Measurements from ENCODE around the gene KIF25.

The KIF25 gene

GRCh38 chr6:168037242-168037641 is 39.8 kb downstream of the KIF25 start:
- no peak for DNase-seq (ENCODE audit: low read depth)

DNA sequence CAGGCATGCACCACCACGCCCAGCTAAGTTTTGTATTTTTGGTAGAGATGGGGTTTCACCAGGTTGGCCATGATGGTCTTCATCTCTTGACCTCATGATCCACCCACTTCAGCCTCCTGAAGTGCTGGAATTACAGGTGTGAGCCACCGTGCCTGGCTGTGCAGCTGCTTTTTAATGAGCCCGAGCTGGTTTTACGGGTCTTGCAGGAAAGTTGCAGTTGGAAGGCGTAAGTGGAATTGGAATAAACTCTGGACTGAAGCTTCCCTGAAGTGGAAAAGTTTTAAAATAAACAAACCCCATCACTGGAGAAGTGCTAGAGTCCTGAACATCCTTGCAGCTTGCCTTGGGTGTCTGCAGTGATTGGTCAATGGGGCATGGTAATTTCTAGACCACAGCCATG is 40.4 kb downstream of the KIF25 start:
- DNase-seq (ENCODE audit: low read depth) = no peak

DNA sequence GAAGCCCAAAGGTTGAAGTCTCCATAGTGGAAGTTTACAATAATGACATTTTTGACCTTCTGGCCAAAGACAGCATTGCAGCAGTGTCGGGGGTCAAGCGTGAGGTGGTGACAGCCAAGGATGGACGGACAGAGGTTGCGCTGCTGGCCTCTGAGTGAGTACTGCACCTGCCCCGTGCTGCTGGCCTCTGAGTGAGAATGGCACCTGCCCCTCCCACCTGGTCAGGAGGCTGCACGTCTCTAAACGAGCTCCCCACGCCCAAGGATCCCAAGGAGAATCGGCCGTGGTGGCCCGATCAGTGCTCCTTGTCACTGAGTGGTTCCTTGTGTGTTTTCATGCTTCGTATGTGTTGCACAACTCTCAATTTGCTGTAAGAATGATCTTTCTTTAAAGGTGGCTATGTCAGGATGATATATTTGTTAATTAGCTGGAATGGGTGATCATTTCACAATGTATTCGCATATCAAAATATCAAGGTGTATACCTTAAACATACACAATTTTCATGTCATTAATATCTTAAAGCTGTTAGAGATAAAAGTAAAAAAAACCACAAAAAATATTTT is 41.2 kb downstream of the KIF25 start:
- DNase-seq (ENCODE audit: low read depth) = no peak

DNA sequence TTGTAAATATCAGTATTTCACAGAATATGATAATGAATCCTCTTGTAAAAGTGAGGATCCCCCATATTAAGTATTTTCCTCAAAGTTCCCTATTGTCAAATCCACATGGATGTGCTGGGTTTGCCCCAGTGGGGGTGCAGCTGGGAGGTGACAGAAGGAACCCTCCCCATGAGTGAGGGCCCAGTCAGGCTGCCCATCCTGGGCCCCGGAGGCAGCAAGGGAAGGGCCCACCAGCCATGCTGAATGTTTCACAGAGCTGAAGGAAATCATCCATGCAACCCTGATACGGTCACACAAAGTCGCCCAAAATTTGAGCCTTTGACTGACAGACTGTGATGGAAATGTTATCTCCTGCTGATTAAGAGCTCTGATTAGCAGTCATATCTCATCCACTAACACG is 41.8 kb downstream of the KIF25 start:
- no peak for DNase-seq (ENCODE audit: low read depth)

GRCh38 chr6:168039849-168040248 is 42.4 kb downstream of the KIF25 start:
- no peak for DNase-seq (ENCODE audit: low read depth)

DNA sequence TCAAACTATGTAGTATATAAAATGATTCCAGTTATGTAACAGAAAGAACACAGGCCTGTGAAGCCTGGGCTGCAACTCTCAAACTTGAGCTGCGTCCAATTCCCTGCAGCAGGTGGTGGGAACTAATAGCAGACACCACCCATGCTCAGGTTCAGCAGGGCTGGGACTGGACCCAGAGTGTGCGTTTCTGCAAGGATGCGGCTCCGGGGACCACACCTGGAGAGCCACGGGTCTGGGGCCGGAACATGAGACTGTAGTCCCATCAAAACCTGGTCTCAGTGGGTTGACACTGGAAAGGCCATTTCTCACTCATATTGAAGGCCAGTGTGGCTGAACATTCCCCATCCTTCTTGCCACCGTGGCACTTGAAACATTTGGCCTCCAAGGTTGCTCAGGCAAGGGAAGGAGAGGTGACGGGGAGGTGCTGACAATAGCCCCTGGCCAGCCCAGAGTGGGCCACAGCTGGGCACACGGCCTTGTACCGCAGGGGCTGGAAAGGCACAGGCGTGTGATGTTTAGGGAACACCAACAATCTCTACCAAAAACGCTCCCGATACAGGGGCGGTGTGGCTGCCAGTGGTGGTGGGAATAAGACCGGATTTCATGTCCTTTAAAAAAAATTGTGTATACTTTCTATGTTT is 43.5 kb downstream of the KIF25 start:
- DNase-seq (ENCODE audit: low read depth) = no peak

- DNase-seq (ENCODE audit: low read depth) = no peak
Measured at GRCh38 chr6:168041928-168042327, 44.5 kb downstream of the KIF25 start.

DNA sequence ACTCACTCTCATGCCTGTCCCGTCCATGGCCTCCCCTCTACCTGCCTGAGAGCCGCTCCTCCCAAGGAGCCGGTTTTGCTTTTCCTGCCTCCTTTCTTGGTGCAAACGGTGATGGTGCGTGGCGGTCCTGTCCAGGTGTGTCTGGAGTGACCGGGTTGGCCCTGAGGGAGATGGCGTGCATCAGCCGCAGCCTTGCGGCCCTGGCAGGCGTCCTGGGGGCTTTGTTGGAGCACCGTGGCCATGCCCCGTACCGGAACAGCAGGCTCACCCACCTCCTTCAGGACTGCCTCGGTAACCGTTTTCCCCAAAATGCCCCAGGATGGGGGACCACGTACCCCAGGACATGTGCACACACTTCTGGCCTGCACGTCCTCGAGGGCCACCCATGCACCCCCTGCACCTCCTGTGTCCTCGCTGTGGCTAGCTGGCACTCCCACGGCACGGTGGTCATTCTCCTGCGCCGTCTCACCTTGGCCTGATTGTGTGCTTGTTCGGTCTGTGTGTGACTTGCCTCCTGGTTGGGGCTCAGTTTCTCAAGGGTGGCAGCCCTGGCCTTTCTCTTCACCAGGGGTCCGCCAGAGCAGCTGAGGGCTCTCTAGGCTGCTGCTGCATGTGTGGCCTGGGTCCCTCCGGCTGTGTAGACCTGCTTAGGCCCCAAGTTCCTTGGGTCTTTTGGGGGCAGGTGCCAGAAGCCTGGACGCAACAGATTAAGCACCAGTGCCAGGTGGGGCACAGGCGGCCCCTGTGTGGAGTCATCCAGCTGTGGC is 45.1 kb downstream of the KIF25 start:
- DNase-seq (ENCODE audit: low read depth) = no peak

GRCh38 chr6:168043193-168043847 is 45.8 kb downstream of the KIF25 start:
- DNase-seq (ENCODE audit: low read depth) = no peak

DNA sequence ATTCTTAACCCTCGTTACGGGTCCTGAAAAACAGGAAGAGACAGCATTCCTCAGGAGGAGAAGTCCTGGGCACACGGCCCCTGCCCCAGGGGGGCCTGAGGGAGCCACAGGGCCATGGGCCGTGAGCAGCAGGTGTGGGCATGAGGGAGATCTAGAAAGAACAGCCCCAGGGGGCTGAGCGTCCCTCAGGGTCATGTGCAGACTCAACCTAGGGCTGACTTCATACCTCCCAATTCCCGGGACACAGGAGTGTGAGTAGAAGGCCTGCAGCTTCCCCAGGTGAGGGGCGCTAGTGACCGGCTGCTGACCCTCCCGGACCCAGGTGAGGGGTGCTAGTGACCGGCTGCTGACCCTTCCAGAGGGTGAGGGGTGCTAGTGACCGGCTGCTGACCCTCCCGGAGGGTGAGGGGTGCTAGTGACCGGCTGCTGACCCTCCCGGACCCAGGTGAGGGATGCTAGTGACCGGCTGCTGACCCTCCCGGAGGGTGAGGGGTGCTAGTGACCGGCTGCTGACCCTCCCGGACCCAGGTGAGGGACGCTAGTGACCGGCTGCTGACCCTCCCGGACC is 46.5 kb downstream of the KIF25 start:
- DNase-seq (ENCODE audit: low read depth) = no peak

DNA sequence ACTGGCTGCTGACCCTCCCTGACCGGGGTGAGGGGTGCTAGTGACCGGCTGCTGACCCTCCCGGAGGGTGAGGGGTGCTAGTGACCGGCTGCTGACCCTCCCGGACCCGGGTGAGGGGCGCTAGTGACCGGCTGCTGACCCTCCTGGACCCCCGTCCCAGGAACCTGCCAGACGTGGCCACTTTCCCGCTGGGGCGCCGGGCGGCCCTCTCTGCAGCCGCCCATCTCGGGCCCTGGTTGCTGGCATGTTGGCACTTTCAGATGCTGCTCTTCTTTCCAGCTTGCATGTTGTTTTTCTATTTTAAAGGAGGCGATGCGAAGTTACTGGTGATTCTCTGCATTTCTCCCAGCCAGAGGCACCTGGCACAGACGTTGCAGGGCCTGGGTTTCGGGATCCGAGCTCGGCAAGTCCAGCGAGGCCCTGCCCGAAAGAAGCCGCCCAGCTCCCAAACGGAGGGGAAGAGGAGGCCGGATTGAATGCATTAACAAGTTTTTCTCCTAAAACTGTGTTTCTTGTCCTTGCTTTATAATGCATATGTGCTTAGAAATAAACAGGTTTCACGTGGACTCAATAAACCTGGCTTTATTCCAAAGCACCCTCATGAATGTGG is 47.2 kb downstream of the KIF25 start:
- DNase-seq (ENCODE audit: low read depth) = no peak

- DNase-seq (ENCODE audit: low read depth) = no peak
Measured at GRCh38 chr6:168045141-168045691, 47.7 kb downstream of the KIF25 start.

DNA sequence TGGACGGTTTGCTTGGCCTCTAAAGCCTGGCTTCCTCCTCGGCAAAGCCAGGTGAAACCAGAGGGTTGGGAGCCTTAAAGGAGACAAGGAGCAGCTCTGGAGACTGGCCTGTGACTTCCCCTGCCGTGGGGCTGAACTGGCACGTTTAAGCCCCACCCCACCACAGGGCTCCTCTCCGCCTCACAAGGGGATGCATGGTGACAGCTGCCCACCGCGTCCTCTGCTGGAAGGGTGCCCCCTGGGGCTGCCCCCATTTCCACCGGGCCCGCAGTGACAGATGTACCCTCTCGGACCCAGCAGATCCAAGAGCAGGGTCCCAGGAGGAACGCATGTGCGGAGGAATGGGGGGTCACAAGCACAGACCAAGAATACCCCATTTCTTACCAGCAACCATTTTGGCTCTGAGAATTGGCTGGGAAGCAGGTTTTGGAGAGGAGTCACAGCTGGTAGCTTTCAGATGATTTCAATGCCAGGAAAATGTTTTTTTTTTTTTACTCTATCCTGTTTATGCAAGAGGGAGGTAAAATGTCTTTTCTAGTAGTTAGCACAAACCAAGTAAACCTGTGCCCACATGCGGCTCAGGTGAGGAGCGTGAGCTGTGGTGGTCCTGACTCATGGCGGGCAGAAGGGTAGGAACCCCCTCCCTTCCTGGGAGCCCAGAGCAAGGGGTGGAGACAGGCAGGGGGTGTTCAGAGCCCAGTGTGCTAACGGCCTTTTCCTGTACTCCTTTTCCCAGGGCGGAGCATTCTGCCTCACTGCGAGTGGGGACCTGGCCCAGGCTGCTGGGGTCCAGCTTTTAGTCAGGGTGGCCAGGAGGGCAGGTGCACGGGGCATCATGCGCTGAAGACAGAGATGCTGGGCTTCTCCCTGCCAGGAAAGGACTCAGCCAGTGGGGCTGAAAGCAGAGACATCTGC is 48.5 kb downstream of the KIF25 start:
- no peak for DNase-seq (ENCODE audit: low read depth)

DNA sequence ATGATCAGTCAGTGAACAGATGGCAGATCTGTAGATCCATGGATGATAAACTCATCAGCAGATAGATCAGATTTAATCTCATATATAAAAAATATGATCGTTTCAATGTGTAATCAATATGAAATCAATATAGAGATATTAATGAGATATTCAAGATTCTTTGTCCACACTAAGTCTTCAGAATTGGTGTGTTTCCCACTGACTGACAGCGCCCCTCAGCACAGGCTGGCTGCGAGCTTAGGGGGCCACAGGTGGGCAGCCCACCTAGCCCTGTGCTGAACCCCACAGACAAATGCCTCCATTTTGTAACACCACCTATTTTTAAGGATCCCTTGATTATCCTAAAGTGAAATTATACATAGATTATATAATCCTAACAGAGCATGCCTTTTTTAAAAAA is 49.2 kb downstream of the KIF25 start:
- DNase-seq (ENCODE audit: low read depth) = no peak

- DNase-seq (ENCODE audit: low read depth) = no peak
Measured at GRCh38 chr6:168047841-168048723, 50.6 kb downstream of the KIF25 start.

GRCh38 chr6:168048724-168049025 is 51.2 kb downstream of the KIF25 start:
- no peak for DNase-seq (ENCODE audit: low read depth)

GRCh38 chr6:168049277-168049676 is 51.8 kb downstream of the KIF25 start:
- no peak for DNase-seq (ENCODE audit: low read depth)

- no peak for DNase-seq (ENCODE audit: low read depth)
Measured at GRCh38 chr6:168049706-168050224, 52.3 kb downstream of the KIF25 start.

DNA sequence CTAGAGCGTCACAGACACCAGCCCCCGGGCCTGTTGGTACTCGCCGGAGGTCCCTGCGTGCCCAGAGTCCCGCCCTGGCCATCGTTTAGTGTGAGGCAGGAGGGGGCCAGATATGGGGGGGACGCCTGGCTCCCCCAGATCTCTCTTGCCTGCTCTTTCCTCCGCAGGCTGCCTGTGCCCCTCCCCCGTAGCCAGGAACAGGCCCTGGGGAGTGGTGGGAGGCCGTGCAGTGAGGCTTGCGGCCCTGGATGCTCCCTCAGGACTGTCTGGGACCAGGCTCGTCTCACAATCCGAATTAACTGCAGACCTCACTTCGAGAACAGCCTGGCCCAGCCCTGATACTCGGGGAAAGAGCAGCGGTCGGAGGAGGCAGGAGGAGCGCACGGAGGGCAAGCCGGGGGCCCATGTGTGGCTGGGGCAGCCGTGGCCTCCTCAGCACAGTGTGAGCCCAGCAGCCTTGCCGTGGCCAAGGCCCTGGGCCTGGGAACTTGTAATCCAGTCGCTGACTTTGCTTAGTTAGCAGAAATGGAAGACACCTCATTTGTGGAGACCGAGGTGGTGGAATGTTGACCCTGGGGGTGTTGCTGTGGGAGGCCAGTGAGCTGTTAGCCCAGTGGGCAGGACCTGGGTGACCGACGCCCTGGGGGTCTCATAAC is 52.9 kb downstream of the KIF25 start:
- no peak for DNase-seq (ENCODE audit: low read depth)
